GM21786 (cell line): ENCODE data around the gene EPN1.

ENCODE experiments used
- ATAC-seq: cut with Tn5 transposase; IDR thresholded peaks from one replicate; pipeline ENCODE4 v1.9.1; 2021; ENCODE audit not compliant: unreplicated experiment

The EPN1 gene

GRCh38 chr19:55674841-55675660, at the start of gene EPN1:
TSS of gene EPN1 (plus strand) at chr19:55675226. CDS start at chr19:55678628, 3,402 bp downstream.
- ATAC-seq = peak; percentile 44

- ATAC-seq = no peak
These were observed 48.7 kb upstream of the EPN1 start for GRCh38 chr19:55626350-55626749.

GRCh38 chr19:55632463-55632834, 42.6 kb upstream of the EPN1 start:
- no peak for ATAC-seq

- no peak for ATAC-seq
These were observed 41.2 kb upstream of the EPN1 start for GRCh38 chr19:55633861-55634260.

- no peak for ATAC-seq
These were observed 39.7 kb upstream of the EPN1 start for GRCh38 chr19:55635334-55635717.

- ATAC-seq = no peak
These were observed 39.1 kb upstream of the EPN1 start for GRCh38 chr19:55635856-55636440.

- no peak for ATAC-seq
These were observed 38.3 kb upstream of the EPN1 start for GRCh38 chr19:55636723-55637122.

- ATAC-seq = no peak
These were observed 37.5 kb upstream of the EPN1 start for GRCh38 chr19:55637534-55637933.

- no peak for ATAC-seq
These were observed 36.1 kb upstream of the EPN1 start for GRCh38 chr19:55638864-55639359.

- no peak for ATAC-seq
These were observed 34.9 kb upstream of the EPN1 start for GRCh38 chr19:55640043-55640576.

- no peak for ATAC-seq
These were observed 34.2 kb upstream of the EPN1 start, which contains the start of gene ZNF580 for GRCh38 chr19:55640577-55641425. TSS of gene ZNF580 (plus strand) at chr19:55641002. CDS start at chr19:55642509, 1,507 bp downstream.

- ATAC-seq = no peak
These were observed 33.4 kb upstream of the EPN1 start for GRCh38 chr19:55641426-55642152.

- no peak for ATAC-seq
These were observed 32.6 kb upstream of the EPN1 start for GRCh38 chr19:55642153-55643002.

- ATAC-seq = no peak
These were observed 31.8 kb upstream of the EPN1 start, which contains the start of gene ZNF581 for GRCh38 chr19:55643003-55643886. TSS of gene ZNF581 (plus strand) at chr19:55643649. CDS start at chr19:55644572, 923 bp downstream.

- no peak for ATAC-seq
These were observed 31.2 kb upstream of the EPN1 start for GRCh38 chr19:55643887-55644176.

GRCh38 chr19:55644191-55644833, 30.7 kb upstream of the EPN1 start:
- ATAC-seq = no peak

- ATAC-seq = no peak
These were observed 30.0 kb upstream of the EPN1 start for GRCh38 chr19:55644842-55645511.

GRCh38 chr19:55645512-55645881, 29.5 kb upstream of the EPN1 start:
- no peak for ATAC-seq
